Trophoblast cell (in vitro differentiated cells and primary cell): ENCODE data around the gene GRB10.
A peak's percentile ranks its signal among the peaks of the same experiment; 100 is the strongest.

ENCODE experiments used
- DNase-seq, 2 donors: peaks; one replicate each; pipeline ENCODE4 v3.0.0-alpha.2; 2016
- H2AFZ ChIP-seq: 2 replicates; pipeline ENCODE4 v1.6.1; 2013; ENCODE audit warnings: low read length, moderate library complexity, mild to moderate bottlenecking; ENCODE audit not compliant: insufficient read depth, poor library complexity
- H2AK5ac ChIP-seq: 2 replicates; pipeline ENCODE4 v1.6.1; 2013; ENCODE audit warnings: mild to moderate bottlenecking, low read length
- H2BK120ac ChIP-seq: 2 replicates; pipeline ENCODE4 v1.6.1; 2013; ENCODE audit warnings: low read length, mild to moderate bottlenecking, moderate library complexity; ENCODE audit not compliant: insufficient read depth, poor library complexity
- H2BK12ac ChIP-seq: 2 replicates; pipeline ENCODE4 v1.6.1; 2013; ENCODE audit warnings: mild to moderate bottlenecking, low read length, moderate library complexity
- H2BK5ac ChIP-seq: 2 replicates; pipeline ENCODE4 v1.6.1; 2013; ENCODE audit warnings: low read length, low read depth, moderate library complexity, mild to moderate bottlenecking; ENCODE audit not compliant: poor library complexity
- H3K14ac ChIP-seq: 2 replicates; pipeline ENCODE4 v1.6.1; 2013; ENCODE audit warnings: mild to moderate bottlenecking, low read length
- H3K18ac ChIP-seq: 2 replicates; pipeline ENCODE4 v1.6.1; 2013; ENCODE audit warnings: mild to moderate bottlenecking, low read length
- H3K23ac ChIP-seq: 2 replicates; pipeline ENCODE4 v1.6.1; 2013; ENCODE audit warnings: low read length
- H3K27ac ChIP-seq: 2 replicates; pipeline ENCODE4 v1.5.1; 2013; ENCODE audit warnings: low read depth, mild to moderate bottlenecking, inconsistent platforms, low read length, moderate library complexity
- H3K27me3 ChIP-seq: 2 replicates; pipeline ENCODE4 v1.6.1; 2013; ENCODE audit warnings: inconsistent platforms, mild to moderate bottlenecking, low read length, moderate library complexity; ENCODE audit not compliant: insufficient read depth
- H3K36me3 ChIP-seq, 2 experiments: 1 replicate in 1 of 2; 2 replicates in 1 of 2; pipeline ENCODE4 v1.6.1; 2013; ENCODE audit warnings: low read length in 2 of 2, mild to moderate bottlenecking in 2 of 2, moderate library complexity in 1 of 2; ENCODE audit not compliant: insufficient read depth in 2 of 2, control insufficient read depth in 1 of 2
- H3K4ac ChIP-seq: 2 replicates; pipeline ENCODE4 v1.6.1; 2013; ENCODE audit warnings: low read depth, mild to moderate bottlenecking, low read length, moderate library complexity
- H3K4me1 ChIP-seq, 2 experiments: 1 replicate in 1 of 2; 2 replicates in 1 of 2; pipeline ENCODE4 v1.6.1; 2013; ENCODE audit warnings: low read length in 2 of 2, mild to moderate bottlenecking in 2 of 2, moderate library complexity in 1 of 2; ENCODE audit not compliant: insufficient read depth in 2 of 2, control insufficient read depth in 1 of 2
- H3K4me2 ChIP-seq: 2 replicates; pipeline ENCODE4 v1.6.1; 2013; ENCODE audit warnings: inconsistent platforms, mild to moderate bottlenecking, low read length, moderate library complexity
- H3K4me3 ChIP-seq: 2 replicates; pipeline ENCODE4 v1.5.1; 2013; ENCODE audit warnings: mild to moderate bottlenecking, low read depth, low read length, inconsistent platforms
- H3K79me1 ChIP-seq: one replicate; pipeline ENCODE4 v1.6.1; 2013; ENCODE audit warnings: low read length
- H3K79me2 ChIP-seq: 2 replicates; pipeline ENCODE4 v1.6.1; 2013; ENCODE audit warnings: low read length, mild to moderate bottlenecking; ENCODE audit not compliant: control insufficient read depth, insufficient read depth, poor library complexity
- H3K9ac ChIP-seq: 2 replicates; pipeline ENCODE4 v1.6.1; 2013; ENCODE audit warnings: mild to moderate bottlenecking, low read length
- H3K9me3 ChIP-seq: 2 replicates; pipeline ENCODE4 v1.6.1; 2013; ENCODE audit warnings: low read depth, mild to moderate bottlenecking, control low read depth, inconsistent platforms, low read length; ENCODE audit not compliant: insufficient read depth
- H4K12ac ChIP-seq: 2 replicates; pipeline ENCODE4 v1.6.1; 2013; ENCODE audit warnings: low read depth, mild to moderate bottlenecking, low read length, moderate library complexity
- H4K8ac ChIP-seq: 2 replicates; pipeline ENCODE4 v1.6.1; 2013; ENCODE audit warnings: low read depth, mild to moderate bottlenecking, low read length, moderate library complexity
- H4K91ac ChIP-seq: one replicate; pipeline ENCODE4 v1.6.1; 2013; ENCODE audit warnings: low read depth, mild to moderate bottlenecking, low read length, moderate library complexity
- WGBS: extraction: QIAGEN DNeasy Blood & Tissue Kit; methylation state at CpG from one replicate; pipeline ENCODE4 v1.1.7; 2013; ENCODE audit warnings: missing lambda C conversion rate; ENCODE audit not compliant: insufficient read length, insufficient coverage; ENCODE audit errors: extremely low coverage; 5-methylcytosine and 5-hydroxymethylcytosine counted together

GRB10 gene

GRCh38 chr7:50712252-50713122 lies 70.2 kb downstream of the GRB10 start:
- H3K27me3 ChIP-seq: no peaks in the 10 kb centered on the region
- H4K8ac ChIP-seq: no peak overlapping the region
- H4K12ac ChIP-seq: no peak overlapping the region
- no peak overlapping the region for H2AFZ ChIP-seq
- no peak for DNase-seq
- H3K36me3 ChIP-seq: peaks cover 0 to 2% of the 10 kb centered on the region in 2 experiments
- H3K9ac ChIP-seq: no peak overlapping the region
- no peak overlapping the region for H3K27ac ChIP-seq
- H3K4me1 ChIP-seq: peaks cover 3 to 9% of the 10 kb centered on the region in 2 experiments
- no peak overlapping the region for H2AK5ac ChIP-seq
- H3K4me2 ChIP-seq: no peak overlapping the region
- peaks cover 7% of the 10 kb centered on the region for H3K9me3 ChIP-seq
- no peak overlapping the region for H3K23ac ChIP-seq
- H3K4ac ChIP-seq: no peak overlapping the region
- H3K4me3 ChIP-seq: no peak overlapping the region
- no peaks in the 10 kb centered on the region for H3K79me1 ChIP-seq
- H2BK12ac ChIP-seq: no peak overlapping the region
- no peak overlapping the region for H3K18ac ChIP-seq
- H3K14ac ChIP-seq: no peak overlapping the region
- no peak overlapping the region for H2BK5ac ChIP-seq
- peaks cover 1% of the 10 kb centered on the region for H3K79me2 ChIP-seq
- no CpG with 5 or more reads among the region's 3 CpGs for WGBS
- no peak overlapping the region for H2BK120ac ChIP-seq
- H4K91ac ChIP-seq: no peak overlapping the region

DNA sequence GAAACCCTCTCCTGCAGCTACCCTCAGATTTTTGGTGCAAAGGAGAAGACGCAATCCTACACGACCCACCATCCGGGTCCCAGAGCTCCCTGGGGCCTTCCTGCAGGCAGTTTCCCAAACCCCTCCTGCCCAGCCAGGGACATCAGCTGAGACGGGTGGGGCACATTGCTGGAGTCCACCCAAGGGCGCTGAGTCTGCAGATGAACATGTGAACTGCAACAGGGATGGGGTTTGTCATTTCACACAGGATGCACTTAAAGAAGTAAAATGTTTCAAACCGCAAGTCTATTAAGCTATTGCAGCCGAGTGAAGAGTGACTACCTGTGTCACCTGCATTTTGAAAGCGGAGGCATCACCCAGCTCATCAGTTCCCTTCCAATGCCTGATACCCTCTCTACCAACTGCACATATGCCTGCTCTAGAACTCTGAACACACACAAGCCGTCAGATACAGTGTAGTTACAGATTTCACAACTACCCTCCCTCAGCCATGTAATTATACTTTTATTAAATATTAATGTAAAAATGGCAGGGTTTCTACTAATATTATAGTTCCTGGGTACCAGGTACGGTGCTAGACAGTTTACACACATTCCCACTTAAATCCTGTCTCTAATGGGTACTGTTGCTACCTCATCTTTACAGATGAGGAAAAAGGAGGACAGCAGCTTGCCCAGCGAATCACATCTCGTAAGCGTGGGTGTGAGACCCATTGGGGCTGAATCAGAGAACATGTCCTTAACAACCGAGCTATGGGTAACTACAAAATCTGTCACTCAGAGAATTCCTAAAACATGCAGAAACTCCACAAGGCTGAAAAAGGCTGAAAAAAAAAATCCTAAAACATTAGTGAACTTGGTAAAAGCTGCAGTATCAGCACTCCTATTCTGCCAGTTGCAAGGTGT lies 71.2 kb downstream of the GRB10 start:
- Histone ChIP-seq H4K8ac (no peak overlapping the region), H4K12ac (no peak overlapping the region), H3K4ac (no peak overlapping the region), H3K23ac (no peak overlapping the region), H3K4me3 (no peak overlapping the region), H3K14ac (no peak overlapping the region), H3K4me1 (peaks cover 6 to 14% of the 10 kb centered on the region in 2 experiments), H3K79me1 (peaks cover 3% of the 10 kb centered on the region), H4K91ac (no peak overlapping the region), H3K79me2 (peaks cover 1% of the 10 kb centered on the region), H2BK5ac (no peak overlapping the region), H2AK5ac (no peak overlapping the region), H3K4me2 (no peak overlapping the region), H2AFZ (no peak overlapping the region), H3K18ac (no peak overlapping the region), H3K36me3 (peaks cover 0 to 2% of the 10 kb centered on the region in 2 experiments), H3K27ac (no peak overlapping the region), H3K9me3 (peaks cover 7% of the 10 kb centered on the region), H3K9ac (no peak overlapping the region), H2BK12ac (no peak overlapping the region), H3K27me3 (no peaks in the 10 kb centered on the region), H2BK120ac (no peak overlapping the region)
- DNase-seq: peak; percentile 81 to 85
- WGBS: no CpG with 5 or more reads among the region's 14 CpGs

DNA sequence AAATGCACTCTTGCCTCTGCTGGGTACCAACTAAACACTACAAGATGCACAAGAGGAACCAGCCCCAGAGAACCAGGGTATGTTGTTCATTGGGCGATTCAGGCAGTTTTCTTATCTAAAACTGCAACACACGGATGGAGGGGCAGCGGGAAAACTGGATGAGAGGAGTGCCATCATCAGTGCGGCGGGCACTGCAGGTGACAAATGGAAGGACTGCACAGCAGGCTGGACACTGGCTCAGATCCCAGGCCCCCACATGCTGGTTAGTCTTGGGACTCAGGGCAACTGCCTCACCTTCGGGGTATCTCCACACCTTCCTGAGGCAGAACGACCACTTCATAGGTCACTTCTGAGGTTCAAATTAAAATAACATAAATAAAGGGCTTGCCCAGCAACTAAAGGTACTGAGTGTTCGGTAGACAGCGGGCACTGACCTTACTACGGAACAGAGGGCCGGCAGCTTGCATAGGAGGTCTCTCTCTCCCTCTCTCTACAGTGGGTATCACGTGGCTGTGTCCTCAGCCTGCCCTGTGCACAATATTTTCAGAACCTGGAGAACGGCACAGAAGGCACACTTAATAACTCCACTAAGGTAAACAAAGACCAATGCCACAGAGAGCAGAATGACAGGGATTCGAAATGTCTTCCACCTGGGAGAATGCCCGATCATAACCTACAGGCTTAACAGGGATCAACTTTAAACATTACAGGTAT lies 72.1 kb downstream of the GRB10 start:
- Histone ChIP-seq H3K9me3 (peaks cover 7% of the 10 kb centered on the region), H3K36me3 (peaks cover 0 to 2% of the 10 kb centered on the region in 2 experiments), H2AK5ac (no peak overlapping the region), H2BK12ac (no peak overlapping the region), H3K9ac (no peak overlapping the region), H4K91ac (no peak overlapping the region), H3K4me3 (no peak overlapping the region), H3K23ac (no peak overlapping the region), H2BK120ac (no peak overlapping the region), H3K4ac (peak overlapping the region; percentile 20), H3K79me1 (peaks cover 3% of the 10 kb centered on the region), H3K79me2 (peaks cover 1% of the 10 kb centered on the region), H2BK5ac (no peak overlapping the region), H3K27ac (no peak overlapping the region), H3K27me3 (no peaks in the 10 kb centered on the region), H3K14ac (no peak overlapping the region), H3K4me2 (no peak overlapping the region), H4K8ac (no peak overlapping the region), H4K12ac (no peak overlapping the region), H2AFZ (no peak overlapping the region), H3K18ac (no peak overlapping the region), H3K4me1 (peaks cover 6 to 16% of the 10 kb centered on the region in 2 experiments)
- WGBS: no CpG with 5 or more reads among the region's 15 CpGs
- no peak for DNase-seq

GRCh38 chr7:50709151-50709550 lies 73.5 kb downstream of the GRB10 start:
- H3K79me1 ChIP-seq: peaks cover 5% of the 10 kb centered on the region
- no peak overlapping the region for H4K91ac ChIP-seq
- H4K8ac ChIP-seq: no peak overlapping the region
- H3K4me2 ChIP-seq: no peak overlapping the region
- peaks cover 7% of the 10 kb centered on the region for H3K9me3 ChIP-seq
- H3K9ac ChIP-seq: no peak overlapping the region
- no peak overlapping the region for H4K12ac ChIP-seq
- H3K4ac ChIP-seq: peak overlapping the region; percentile 1
- no peak overlapping the region for H3K4me3 ChIP-seq
- H2BK12ac ChIP-seq: no peak overlapping the region
- H2AK5ac ChIP-seq: no peak overlapping the region
- peaks cover 6 to 16% of the 10 kb centered on the region in 2 experiments for H3K4me1 ChIP-seq
- WGBS: no CpG with 5 or more reads among the region's 7 CpGs
- no peaks in the 10 kb centered on the region for H3K27me3 ChIP-seq
- DNase-seq: no peak
- peaks cover 0 to 2% of the 10 kb centered on the region in 2 experiments for H3K36me3 ChIP-seq
- H3K14ac ChIP-seq: no peak overlapping the region
- H3K27ac ChIP-seq: no peak overlapping the region
- no peak overlapping the region for H3K23ac ChIP-seq
- no peaks in the 10 kb centered on the region for H3K79me2 ChIP-seq
- H2BK120ac ChIP-seq: no peak overlapping the region
- H3K18ac ChIP-seq: peak overlapping the region; percentile 5
- no peak overlapping the region for H2BK5ac ChIP-seq
- H2AFZ ChIP-seq: no peak overlapping the region
